Nephron (organoid): ENCODE measurements around the gene PRIMA1.

Experiments
- H3K27ac Mint-ChIP-seq, 3 experiments: 2 replicates each; pipeline ENCODE4 v1.8.0; 2020; ENCODE audit warnings: mixed read lengths in 3 of 3, mild to moderate bottlenecking in 2 of 3, moderate library complexity in 1 of 3
- H3K27me3 Mint-ChIP-seq: 2 replicates; pipeline ENCODE4 v1.8.0; 2021; ENCODE audit warnings: low read depth, mild to moderate bottlenecking, moderate library complexity, mixed read lengths
- H3K36me3 Mint-ChIP-seq: 2 replicates; pipeline ENCODE4 v1.8.0; 2020; ENCODE audit warnings: low read depth, mixed read lengths
- H3K4me1 Mint-ChIP-seq: 2 replicates; pipeline ENCODE4 v1.8.0; 2020; ENCODE audit warnings: mixed read lengths
- H3K4me3 Mint-ChIP-seq, 3 experiments: 2 replicates each; pipeline ENCODE4 v1.8.0; 2020; ENCODE audit warnings: mild to moderate bottlenecking in 3 of 3, mixed read lengths in 3 of 3, moderate library complexity in 2 of 3
- H3K9me3 Mint-ChIP-seq: 2 replicates; pipeline ENCODE4 v1.8.0; 2020; ENCODE audit warnings: mixed read lengths
- TF ChIP-seq, protein P1 (sequence below), 3 experiments: fragments of 200-600 bp; sonication (generic); IDR thresholded peaks; one replicate each; pipeline ENCODE4 v1.5.0; 2021; ENCODE audit warnings: antibody characterized with exemption in 3 of 3; ENCODE audit not compliant: unreplicated experiment in 3 of 3

PRIMA1 gene

DNA sequence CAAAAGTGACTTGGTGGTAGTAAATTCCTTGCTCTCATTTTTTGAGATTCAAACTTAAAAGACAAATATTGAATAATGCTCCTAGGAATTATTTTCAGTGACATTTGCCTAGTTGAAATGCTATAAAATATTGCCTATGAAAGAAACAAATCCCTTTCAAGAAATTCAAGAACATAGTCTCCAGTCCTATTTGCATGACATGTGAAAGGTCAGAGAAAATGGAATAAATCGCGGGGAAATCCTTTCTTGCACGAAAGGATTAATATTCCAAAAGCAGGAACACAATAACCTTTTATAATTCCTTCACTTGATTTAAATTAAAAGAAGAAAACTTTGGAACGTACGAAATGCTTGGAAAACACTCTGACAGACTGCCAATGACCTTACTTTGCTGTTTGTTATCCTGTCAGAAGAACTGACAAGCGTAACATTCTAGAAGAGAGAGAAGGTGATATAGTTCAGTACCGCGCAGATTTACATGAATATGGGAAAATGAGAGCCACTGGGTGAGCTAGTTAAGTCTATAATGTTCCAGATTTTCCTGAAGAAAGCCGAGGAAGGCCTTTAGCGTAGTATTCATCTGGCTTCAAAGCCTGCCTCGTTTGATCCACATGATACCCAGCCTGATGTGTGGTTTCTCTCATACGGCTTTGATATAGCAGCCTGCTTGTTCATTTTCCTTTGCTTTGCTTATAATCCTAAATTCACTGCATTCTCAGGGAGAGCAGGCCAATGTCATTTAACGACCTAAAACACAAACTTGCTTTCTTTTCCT, 103.0 kb downstream of the PRIMA1 start:
- no peak overlapping the region for H3K27ac Mint-ChIP-seq
- peaks cover 19% of the 10 kb centered on the region for H3K27me3 Mint-ChIP-seq
- H3K36me3 Mint-ChIP-seq, result no peaks in the 10 kb centered on the region
- no peak overlapping the region for H3K4me3 Mint-ChIP-seq
- TF ChIP-seq, protein P1, sequence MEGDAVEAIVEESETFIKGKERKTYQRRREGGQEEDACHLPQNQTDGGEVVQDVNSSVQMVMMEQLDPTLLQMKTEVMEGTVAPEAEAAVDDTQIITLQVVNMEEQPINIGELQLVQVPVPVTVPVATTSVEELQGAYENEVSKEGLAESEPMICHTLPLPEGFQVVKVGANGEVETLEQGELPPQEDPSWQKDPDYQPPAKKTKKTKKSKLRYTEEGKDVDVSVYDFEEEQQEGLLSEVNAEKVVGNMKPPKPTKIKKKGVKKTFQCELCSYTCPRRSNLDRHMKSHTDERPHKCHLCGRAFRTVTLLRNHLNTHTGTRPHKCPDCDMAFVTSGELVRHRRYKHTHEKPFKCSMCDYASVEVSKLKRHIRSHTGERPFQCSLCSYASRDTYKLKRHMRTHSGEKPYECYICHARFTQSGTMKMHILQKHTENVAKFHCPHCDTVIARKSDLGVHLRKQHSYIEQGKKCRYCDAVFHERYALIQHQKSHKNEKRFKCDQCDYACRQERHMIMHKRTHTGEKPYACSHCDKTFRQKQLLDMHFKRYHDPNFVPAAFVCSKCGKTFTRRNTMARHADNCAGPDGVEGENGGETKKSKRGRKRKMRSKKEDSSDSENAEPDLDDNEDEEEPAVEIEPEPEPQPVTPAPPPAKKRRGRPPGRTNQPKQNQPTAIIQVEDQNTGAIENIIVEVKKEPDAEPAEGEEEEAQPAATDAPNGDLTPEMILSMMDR (IDR thresholded peaks at IDR 0.05; ENCODE audit: unreplicated experiment in 3 of 3), result no peak
- H3K9me3 Mint-ChIP-seq, result no peaks in the 10 kb centered on the region
- H3K4me1 Mint-ChIP-seq, result peaks cover 32% of the 10 kb centered on the region

DNA sequence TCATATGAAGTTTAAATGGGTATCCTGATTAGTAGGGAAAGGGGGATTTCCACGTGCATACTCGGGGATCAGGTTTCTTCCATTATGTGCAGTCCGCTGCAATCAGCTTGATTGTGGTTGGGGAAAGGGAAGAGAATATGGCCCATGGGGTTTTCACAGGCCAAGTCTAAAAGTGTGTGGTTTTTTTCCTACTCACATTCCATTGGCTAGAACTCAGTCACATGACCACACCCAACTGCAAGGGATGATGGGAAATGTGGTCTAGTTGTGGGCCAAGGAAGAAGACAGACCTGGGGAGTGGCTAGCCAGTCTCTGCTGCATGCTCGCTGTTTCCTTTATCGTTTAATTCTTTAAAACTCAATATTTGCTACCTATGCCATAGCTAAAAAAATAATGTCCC, 105.1 kb downstream of the PRIMA1 start:
- no peak overlapping the region for H3K4me3 Mint-ChIP-seq
- TF ChIP-seq, protein P1 (IDR thresholded peaks at IDR 0.05; ENCODE audit: unreplicated experiment in 3 of 3), result no peak
- H3K4me1 Mint-ChIP-seq, result peaks cover 22% of the 10 kb centered on the region
- H3K27me3 Mint-ChIP-seq, result peaks cover 8% of the 10 kb centered on the region
- no peaks in the 10 kb centered on the region for H3K9me3 Mint-ChIP-seq
- H3K36me3 Mint-ChIP-seq, result no peaks in the 10 kb centered on the region
- H3K27ac Mint-ChIP-seq, result no peak overlapping the region

- no peaks in the 10 kb centered on the region for H3K9me3 Mint-ChIP-seq
- H3K27me3 Mint-ChIP-seq, result peaks cover 3% of the 10 kb centered on the region
- H3K36me3 Mint-ChIP-seq, result no peaks in the 10 kb centered on the region
- no peak overlapping the region for H3K27ac Mint-ChIP-seq
- no peak overlapping the region for H3K4me3 Mint-ChIP-seq
- TF ChIP-seq, protein P1 (IDR thresholded peaks at IDR 0.05; ENCODE audit: unreplicated experiment in 3 of 3), result no peak
- H3K4me1 Mint-ChIP-seq, result peaks cover 19% of the 10 kb centered on the region
Measured at GRCh38 chr14:93682459-93682858, 105.8 kb downstream of the PRIMA1 start.

GRCh38 chr14:93676416-93676958, 111.8 kb downstream of the PRIMA1 start:
- TF ChIP-seq, protein P1 (IDR thresholded peaks at IDR 0.05; ENCODE audit: unreplicated experiment in 3 of 3), result no peak
- H3K4me3 Mint-ChIP-seq, result no peak overlapping the region
- no peaks in the 10 kb centered on the region for H3K4me1 Mint-ChIP-seq

DNA sequence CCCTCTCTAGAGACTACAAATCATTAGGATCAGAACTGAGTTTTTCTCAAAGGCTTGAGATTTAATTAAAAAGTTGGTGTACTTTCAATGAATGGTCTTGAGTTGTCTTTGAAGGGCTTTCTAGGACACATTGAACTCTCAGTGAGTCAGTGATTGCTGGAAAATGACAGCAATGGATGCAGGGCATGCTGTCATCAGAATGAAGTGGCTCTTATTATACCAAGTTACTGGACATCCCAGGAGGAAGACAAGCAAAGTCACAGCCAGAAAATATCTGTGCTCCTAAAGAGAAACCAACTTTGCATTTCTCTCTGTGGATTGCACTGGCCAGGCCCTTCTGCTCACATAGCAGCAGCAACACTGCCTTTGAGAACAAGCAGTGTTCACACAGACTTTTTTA, 112.6 kb downstream of the PRIMA1 start:
- Mint-ChIP-seq H3K27ac (no peak overlapping the region), H3K27me3 (no peaks in the 10 kb centered on the region), H3K4me1 (no peaks in the 10 kb centered on the region), H3K9me3 (no peaks in the 10 kb centered on the region), H3K36me3 (no peaks in the 10 kb centered on the region), H3K4me3 (no peak overlapping the region)
- TF ChIP-seq, protein P1 (IDR thresholded peaks at IDR 0.05; ENCODE audit: unreplicated experiment in 3 of 3), result no peak

More at GRCh38 chr14:93676416-93676958, 111.8 kb downstream of the PRIMA1 start:
- Mint-ChIP-seq H3K27me3 (peaks cover 3% of the 10 kb centered on the region), H3K9me3 (no peaks in the 10 kb centered on the region), H3K36me3 (no peaks in the 10 kb centered on the region), H3K27ac (no peak overlapping the region)

GRCh38 chr14:93674343-93674742, 113.9 kb downstream of the PRIMA1 start:
- Mint-ChIP-seq H3K4me3 (no peak overlapping the region), H3K27me3 (no peaks in the 10 kb centered on the region), H3K27ac (no peak overlapping the region), H3K4me1 (no peaks in the 10 kb centered on the region), H3K9me3 (no peaks in the 10 kb centered on the region), H3K36me3 (no peaks in the 10 kb centered on the region)
- TF ChIP-seq, protein P1 (IDR thresholded peaks at IDR 0.05; ENCODE audit: unreplicated experiment in 3 of 3), result no peak
